GM18873 (cell line): ENCODE results near the gene EGFL7.
"Not testable (repeated sequence)": the region's sequence is repeated elsewhere in the genome, so short reads cannot be mapped to it uniquely, and the experiment has no call there.

Experiments used
- ATAC-seq: cut with Tn5 transposase; IDR thresholded peaks from one replicate; pipeline ENCODE4 v1.9.1; 2021; ENCODE audit warnings: mild to moderate bottlenecking, moderate library complexity, moderate number of reproducible peaks; ENCODE audit not compliant: unreplicated experiment, low FRiP score

Gene EGFL7

GRCh38 chr9:136624184-136624951 lies 38.3 kb upstream of the EGFL7 start:
- ATAC-seq, result no peak

GRCh38 chr9:136625101-136626065 lies 37.3 kb upstream of the EGFL7 start:
- ATAC-seq, result no peak

GRCh38 chr9:136626066-136626725 lies 36.5 kb upstream of the EGFL7 start:
- ATAC-seq, result no peak

- ATAC-seq, result no peak
Observed at GRCh38 chr9:136626740-136627642, 35.7 kb upstream of the EGFL7 start.

GRCh38 chr9:136627703-136628102 lies 35.0 kb upstream of the EGFL7 start:
- ATAC-seq, result no peak

GRCh38 chr9:136628268-136628667 lies 34.4 kb upstream of the EGFL7 start:
- ATAC-seq, result no peak

GRCh38 chr9:136629001-136629878 lies 33.5 kb upstream of the EGFL7 start:
- no peak for ATAC-seq

- no peak for ATAC-seq
Observed at GRCh38 chr9:136629879-136630661, 32.6 kb upstream of the EGFL7 start.

- no peak for ATAC-seq
Observed at GRCh38 chr9:136630662-136630992, 32.1 kb upstream of the EGFL7 start.

GRCh38 chr9:136631038-136632000 lies 31.4 kb upstream of the EGFL7 start:
- ATAC-seq, result no peak

GRCh38 chr9:136632072-136632471 lies 30.6 kb upstream of the EGFL7 start:
- not testable (repeated sequence) for ATAC-seq

GRCh38 chr9:136632491-136633106 lies 30.1 kb upstream of the EGFL7 start:
- not testable (repeated sequence) for ATAC-seq

GRCh38 chr9:136634904-136635303 lies 27.8 kb upstream of the EGFL7 start:
- ATAC-seq, result no peak

- no peak for ATAC-seq
Observed at GRCh38 chr9:136640171-136641111, 22.3 kb upstream of the EGFL7 start.

- ATAC-seq, result no peak
Observed at GRCh38 chr9:136642439-136642921, 20.2 kb upstream of the EGFL7 start.
